Measurements from ENCODE around the gene MPRIP.

Gene MPRIP

GRCh38 chr17:17091856-17092756 is 49.8 kb downstream of the MPRIP start:
- CTCF ChIA-PET = no interaction called here
- peak overlapping the region; percentile 57 for H3K27ac ChIP-seq

GRCh38 chr17:17093764-17094163 is 51.5 kb downstream of the MPRIP start:
- TF ChIP-seq CTCF (conservative IDR thresholded peaks at IDR 0.05; ENCODE audit: low read depth) = no peak
- DNase-seq (ENCODE audit: low spot score) = no peak
- ChIA-PET CTCF (no interaction called here), POLR2A (ENCODE audit: low non-redundant PET) (interaction anchor here (0.7 kb wide), 1 partner anchor 558 kb away, joined by 3 read pairs; no protein-coding TSS in a partner anchor)
- no peak overlapping the region for H3K27ac ChIP-seq

More at GRCh38 chr17:17091856-17092756, 49.8 kb downstream of the MPRIP start:
- TF ChIP-seq CTCF (conservative IDR thresholded peaks at IDR 0.05; ENCODE audit: low read depth) = no peak
- POLR2A ChIA-PET (ENCODE audit: low non-redundant PET) = no interaction called here
- DNase-seq (ENCODE audit: low spot score) = no peak

- no peak for DNase-seq (ENCODE audit: low spot score)
- no peak for TF ChIP-seq CTCF (conservative IDR thresholded peaks at IDR 0.05; ENCODE audit: low read depth)
- POLR2A ChIA-PET (ENCODE audit: low non-redundant PET) = no interaction called here
- H3K27ac ChIP-seq = peak overlapping the region; percentile 70
- CTCF ChIA-PET = no interaction called here
Measured at GRCh38 chr17:17096438-17097178, 54.4 kb downstream of the MPRIP start.

GRCh38 chr17:17097763-17098345 is 55.6 kb downstream of the MPRIP start:
- POLR2A ChIA-PET (ENCODE audit: low non-redundant PET) = no interaction called here
- CTCF ChIA-PET = interaction anchor here (1.0 kb wide), 1 partner anchor 106 kb away, joined by 3 read pairs; no protein-coding TSS in a partner anchor

GRCh38 chr17:17098551-17099179 is 56.4 kb downstream of the MPRIP start:
- ChIA-PET CTCF (interaction anchor here (1.0 kb wide), 1 partner anchor 107 kb away, joined by 3 read pairs; no protein-coding TSS in a partner anchor), POLR2A (ENCODE audit: low non-redundant PET) (no interaction called here)
- peak overlapping the region; percentile 60 for H3K27ac ChIP-seq
- no peak for DNase-seq (ENCODE audit: low spot score)
- TF ChIP-seq CTCF (conservative IDR thresholded peaks at IDR 0.05; ENCODE audit: low read depth) = no peak

More at GRCh38 chr17:17097763-17098345, 55.6 kb downstream of the MPRIP start:
- no peak for DNase-seq (ENCODE audit: low spot score)
- peak overlapping the region; percentile 60 for H3K27ac ChIP-seq
- TF ChIP-seq CTCF (conservative IDR thresholded peaks at IDR 0.05; ENCODE audit: low read depth) = no peak

GRCh38 chr17:17102176-17102575 is 59.9 kb downstream of the MPRIP start:
- POLR2A ChIA-PET (ENCODE audit: low non-redundant PET) = no interaction called here
- CTCF ChIA-PET = no interaction called here
- H3K27ac ChIP-seq = peak overlapping the region; percentile 41
- no peak for DNase-seq (ENCODE audit: low spot score)
- no peak for TF ChIP-seq CTCF (conservative IDR thresholded peaks at IDR 0.05; ENCODE audit: low read depth)
